C4-2B (cell line): ENCODE results near the gene CYP4F22.

Experiments
- ZFX ChIP-seq: fragments of 450-650 bp; IDR thresholded peaks from 2 replicates; pipeline ENCODE4 v1.6.1; 2017
- TF ChIP-seq, protein P1 (sequence below): fragments of 450-650 bp; conservative IDR thresholded peaks from 2 replicates; pipeline ENCODE4 v1.5.1; 2017; ENCODE audit warnings: mild to moderate bottlenecking

DNA sequence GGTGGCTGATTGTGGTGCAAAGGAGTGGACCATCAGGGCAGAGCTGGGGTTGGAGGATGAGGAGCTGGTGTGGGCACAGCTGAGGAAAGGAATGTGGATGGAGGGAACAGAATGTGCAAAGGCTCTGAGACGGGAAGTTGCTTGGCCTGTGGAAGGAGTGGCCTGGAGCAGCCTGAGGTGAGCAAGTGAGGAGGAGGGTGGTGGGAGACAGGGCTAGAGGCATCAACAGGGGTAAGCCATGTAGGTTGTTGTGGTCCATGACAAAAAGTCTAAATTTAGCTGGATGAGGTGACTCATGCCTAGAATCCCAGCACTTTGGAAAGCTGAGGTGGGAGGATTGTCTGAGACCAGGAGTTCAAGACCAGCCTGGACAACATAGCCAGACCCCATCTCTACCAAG is 9.5 kb downstream of the CYP4F22 start:
- TF ChIP-seq, protein P1, sequence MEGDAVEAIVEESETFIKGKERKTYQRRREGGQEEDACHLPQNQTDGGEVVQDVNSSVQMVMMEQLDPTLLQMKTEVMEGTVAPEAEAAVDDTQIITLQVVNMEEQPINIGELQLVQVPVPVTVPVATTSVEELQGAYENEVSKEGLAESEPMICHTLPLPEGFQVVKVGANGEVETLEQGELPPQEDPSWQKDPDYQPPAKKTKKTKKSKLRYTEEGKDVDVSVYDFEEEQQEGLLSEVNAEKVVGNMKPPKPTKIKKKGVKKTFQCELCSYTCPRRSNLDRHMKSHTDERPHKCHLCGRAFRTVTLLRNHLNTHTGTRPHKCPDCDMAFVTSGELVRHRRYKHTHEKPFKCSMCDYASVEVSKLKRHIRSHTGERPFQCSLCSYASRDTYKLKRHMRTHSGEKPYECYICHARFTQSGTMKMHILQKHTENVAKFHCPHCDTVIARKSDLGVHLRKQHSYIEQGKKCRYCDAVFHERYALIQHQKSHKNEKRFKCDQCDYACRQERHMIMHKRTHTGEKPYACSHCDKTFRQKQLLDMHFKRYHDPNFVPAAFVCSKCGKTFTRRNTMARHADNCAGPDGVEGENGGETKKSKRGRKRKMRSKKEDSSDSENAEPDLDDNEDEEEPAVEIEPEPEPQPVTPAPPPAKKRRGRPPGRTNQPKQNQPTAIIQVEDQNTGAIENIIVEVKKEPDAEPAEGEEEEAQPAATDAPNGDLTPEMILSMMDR: no peak
- TF ChIP-seq ZFX: no peak
